Stimulated activated CD4-positive, alpha-beta T cell treated with anti-CD3 and anti-CD28 coated beads, Interleukin-15, amount 100 ng/mL, for 24 hours (primary cell): ENCODE measurements around the gene MYCT1.
"Not testable (repeated sequence)": the region's sequence is repeated elsewhere in the genome, so short reads cannot be mapped to it uniquely, and the experiment has no call there.

Experiments
- DNase-seq: peaks from one replicate; pipeline ENCODE4 v3.0.0-alpha.2; 2020

Gene MYCT1

DNA sequence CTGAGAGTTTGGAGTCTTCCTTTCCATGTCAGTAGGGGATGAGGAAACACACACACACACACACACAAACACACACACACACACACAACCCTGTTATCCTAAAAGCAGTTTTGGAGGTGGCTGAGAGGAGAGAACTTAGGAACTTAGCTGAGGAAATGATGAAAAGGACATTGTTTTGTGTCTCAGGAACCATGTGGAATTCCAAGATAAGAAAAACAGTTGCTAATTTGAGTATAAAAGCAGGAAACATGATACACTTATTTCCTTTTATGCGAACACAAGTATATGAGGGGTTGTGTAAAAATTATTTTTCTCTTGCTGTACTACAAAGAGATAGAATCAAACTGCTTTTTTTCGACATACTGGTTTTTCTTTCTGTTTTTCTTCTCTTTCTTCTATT is at the start of gene MYCT1:
Gene MYCT1, plus strand, starts transcription at position 264 of the 400 bp plus-strand sequence. Its CDS starts 6 bp downstream, at position 270.
- DNase-seq, result no peak

DNA sequence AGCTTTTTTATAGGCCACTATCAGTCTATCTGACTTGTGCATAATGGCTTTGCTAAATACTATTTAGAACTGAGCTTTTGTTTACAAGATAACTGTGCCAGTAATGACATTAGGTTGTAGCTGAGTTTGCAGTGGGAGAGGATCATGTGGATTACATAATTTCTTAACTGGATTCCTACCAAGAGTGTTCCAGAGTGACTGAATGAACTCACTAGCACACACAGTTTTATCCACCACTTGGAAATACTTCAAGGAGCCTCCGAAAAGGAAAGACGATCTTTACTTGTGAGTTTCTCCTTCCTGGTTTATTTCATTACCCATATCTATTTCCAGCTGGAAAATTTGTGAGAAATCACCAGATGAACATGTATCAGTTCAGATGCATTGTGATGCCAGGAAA is 49.6 kb upstream of the MYCT1 start:
- no peak for DNase-seq

DNA sequence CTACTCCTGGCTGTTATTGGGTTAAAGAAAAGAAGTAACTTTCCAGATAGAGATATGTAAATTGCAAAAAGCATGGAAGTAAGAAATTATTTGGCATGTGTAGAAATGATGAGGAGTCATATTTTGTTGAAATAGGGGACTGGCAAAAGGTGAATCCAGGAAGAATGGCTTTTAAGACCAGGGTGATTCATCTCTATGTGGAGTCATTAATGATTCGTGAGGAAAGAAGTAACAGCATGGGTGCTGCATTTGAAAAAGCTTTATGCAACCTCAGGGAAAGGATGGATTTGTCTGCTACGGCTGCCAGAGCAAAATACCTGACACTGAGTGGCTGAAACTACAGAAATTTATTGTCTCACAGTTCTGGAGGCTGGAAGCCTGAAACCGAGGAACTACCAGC is 45.7 kb upstream of the MYCT1 start:
- no peak for DNase-seq

DNA sequence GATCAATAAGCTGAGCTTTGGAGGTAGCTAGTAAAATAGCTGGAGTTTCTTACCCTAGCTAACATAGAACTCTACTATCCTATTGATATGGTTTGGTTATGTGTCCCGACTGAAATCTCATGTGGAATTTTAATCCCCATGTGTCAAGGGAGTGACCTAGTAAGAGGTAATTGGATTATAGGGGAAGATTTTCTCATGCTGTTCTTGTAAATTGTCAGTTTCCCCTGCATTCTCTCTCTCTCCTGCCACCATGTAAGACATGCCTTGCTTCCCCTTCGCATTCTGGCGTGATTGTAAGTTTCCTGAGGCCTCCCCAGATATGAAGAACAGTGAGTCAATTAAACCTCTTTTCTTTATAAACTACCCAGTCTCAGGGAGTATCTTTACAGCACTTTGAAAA is 35.9 kb upstream of the MYCT1 start:
- no peak for DNase-seq

DNA sequence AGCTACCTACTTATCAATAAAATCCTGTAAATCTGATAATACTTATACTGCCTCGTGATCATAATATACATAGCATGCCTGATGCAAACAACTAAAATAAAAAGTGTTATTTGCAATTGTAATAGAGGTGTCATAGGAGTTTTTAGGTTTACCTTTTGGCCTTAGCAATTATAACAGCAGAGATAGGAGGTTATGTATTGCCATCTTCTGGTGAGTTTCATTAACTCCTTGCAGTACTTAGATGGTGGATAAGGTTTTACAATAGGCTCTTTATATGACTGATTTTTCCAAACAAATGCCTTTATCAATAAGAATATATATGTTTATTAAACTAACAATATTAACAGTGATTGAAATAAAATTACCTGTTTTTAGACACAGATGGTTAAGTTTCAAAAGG is 27.8 kb upstream of the MYCT1 start:
- DNase-seq, result no peak

DNA sequence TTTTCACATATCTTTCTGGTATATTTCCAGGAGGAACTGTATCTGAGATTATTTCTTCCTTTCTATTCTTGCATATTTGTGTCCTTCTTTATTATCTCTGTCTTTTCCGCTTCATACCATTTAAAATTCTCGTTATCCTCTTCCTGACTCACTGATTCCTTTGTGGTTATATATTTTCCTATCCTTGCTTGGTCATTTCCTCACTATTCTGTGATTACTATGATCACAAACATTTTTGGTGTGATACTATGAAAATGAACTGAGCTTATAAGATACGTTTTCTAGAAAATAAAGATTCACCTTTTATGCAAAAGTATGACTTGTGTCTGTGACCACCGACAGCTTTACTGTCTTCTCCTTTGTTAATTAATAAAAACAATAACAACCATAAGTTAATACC is 26.5 kb upstream of the MYCT1 start:
- DNase-seq, result no peak

GRCh38 chr6:152673236-152673635 is 24.5 kb upstream of the MYCT1 start:
- no peak for DNase-seq

GRCh38 chr6:152680151-152680550 is 17.5 kb upstream of the MYCT1 start:
- DNase-seq, result no peak

- no peak for DNase-seq
Measured at GRCh38 chr6:152680879-152681517, 16.7 kb upstream of the MYCT1 start.

GRCh38 chr6:152682141-152682540 is 15.6 kb upstream of the MYCT1 start:
- no peak for DNase-seq

DNA sequence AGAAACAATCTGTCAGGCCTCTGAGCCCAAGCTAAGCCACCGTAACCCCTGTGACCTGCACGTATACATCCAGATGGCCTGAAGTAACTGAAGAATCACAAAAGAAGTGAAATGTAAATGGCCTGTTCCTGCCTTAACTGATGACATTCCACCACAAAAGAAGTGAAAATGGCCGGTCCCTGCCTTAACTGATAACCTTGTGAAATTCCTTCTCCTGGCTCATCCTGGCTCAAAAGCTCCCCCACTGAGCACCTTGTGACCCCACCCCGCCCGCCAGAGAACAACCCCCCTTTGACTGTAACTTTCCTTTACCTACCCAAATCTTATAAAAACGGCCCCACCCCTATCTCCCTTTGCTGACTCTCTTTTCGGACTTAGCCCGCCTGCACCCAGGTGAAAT is 14.8 kb upstream of the MYCT1 start:
- not testable (repeated sequence) for DNase-seq

DNA sequence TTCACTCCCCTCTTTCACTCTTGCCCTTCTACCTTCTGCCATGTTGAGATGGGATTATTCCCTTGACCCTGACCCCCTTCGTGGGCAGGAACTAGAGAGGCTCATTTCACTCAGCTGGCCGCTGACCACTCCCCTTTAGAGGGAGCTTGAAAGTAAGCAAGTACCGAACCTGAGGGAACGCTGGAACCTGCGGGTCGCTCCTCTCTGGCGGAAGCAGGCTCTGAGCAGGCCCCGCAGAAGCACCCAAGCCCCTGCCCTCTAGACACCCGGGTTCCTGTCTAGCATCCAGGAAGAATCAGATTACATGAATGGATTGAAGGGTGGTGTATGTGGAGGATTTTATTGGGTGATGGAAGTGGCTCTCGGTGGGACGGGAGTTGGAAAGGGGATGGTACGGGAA is 11.9 kb upstream of the MYCT1 start:
- DNase-seq, result no peak

DNA sequence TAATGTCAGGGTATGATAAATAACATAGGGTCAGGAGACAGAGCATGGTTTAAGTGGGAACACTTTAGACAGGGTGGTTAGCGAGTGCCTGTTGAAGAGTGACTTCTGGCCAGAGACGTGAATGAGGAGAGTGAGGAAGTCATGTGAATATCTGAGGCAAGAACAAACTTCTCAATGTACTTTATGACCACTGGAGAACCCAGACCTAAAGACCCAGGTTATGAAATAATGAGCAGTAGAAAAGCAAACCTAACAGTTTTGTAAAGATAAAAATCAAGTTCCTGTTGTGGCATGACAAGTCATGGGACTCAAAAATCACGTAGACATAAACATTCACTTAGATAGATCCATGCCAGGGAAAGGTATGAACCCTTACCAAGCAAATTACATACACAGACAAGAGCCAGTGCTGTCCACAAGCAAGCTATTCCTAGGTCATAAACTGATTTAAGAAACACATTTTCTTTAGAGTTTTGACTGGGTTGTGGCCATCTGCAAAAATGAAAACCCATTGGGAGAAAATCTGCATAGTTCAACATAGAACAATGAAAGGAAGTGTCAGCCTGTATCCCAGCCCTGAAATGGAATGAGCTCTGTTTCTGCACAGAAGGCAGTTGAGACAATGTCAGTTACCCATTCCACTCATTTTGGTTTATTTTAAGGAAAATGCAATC is 2.2 kb upstream of the MYCT1 start:
- DNase-seq, result no peak

GRCh38 chr6:152696522-152696921 is 1.2 kb upstream of the MYCT1 start:
- DNase-seq, result no peak

GRCh38 chr6:152698692-152699091 is 995 bp downstream of the MYCT1 start:
- DNase-seq, result no peak

- no peak for DNase-seq
Measured at GRCh38 chr6:152700427-152700826, 2.7 kb downstream of the MYCT1 start.

DNA sequence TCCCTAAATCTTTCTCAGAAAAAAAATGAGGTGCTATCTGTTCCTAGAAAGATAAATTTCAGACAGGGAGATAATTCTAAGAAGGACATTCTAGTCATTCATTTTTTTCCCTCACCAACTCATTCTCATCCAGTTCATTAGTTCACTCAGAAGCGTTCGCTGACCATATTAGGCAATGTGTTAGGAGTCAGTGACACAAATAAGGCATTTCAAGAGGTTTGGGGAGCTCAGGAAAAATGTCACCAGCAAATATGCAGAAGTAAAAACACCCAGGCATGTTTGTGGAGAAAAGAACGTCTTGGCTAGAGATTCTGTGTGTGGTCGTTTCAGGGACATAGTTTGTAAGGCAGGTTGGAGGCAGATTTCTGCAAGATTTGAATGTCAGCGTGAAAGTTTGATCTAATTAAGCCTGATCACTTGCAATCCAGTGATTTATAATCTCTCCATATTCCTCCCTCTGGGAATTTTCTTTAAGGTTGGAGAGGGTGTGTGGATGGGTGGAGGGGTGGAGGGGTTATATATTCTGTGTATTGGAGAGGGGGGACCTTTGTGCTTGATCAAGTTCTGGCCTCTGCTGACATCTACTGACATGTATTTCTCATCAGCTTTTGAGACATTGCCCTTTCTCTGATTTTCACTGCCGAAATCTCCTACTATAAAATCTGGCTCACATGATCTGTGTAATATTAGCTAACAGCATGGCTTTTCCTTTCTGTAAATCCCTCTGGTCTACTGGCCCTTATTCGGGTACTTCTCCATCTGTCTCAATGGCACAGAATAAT is 3.6 kb downstream of the MYCT1 start:
- no peak for DNase-seq

- DNase-seq, result no peak
Measured at GRCh38 chr6:152701863-152702401, 4.2 kb downstream of the MYCT1 start.

- not testable (repeated sequence) for DNase-seq
Measured at GRCh38 chr6:152703750-152704149, 6.1 kb downstream of the MYCT1 start.

- DNase-seq, result no peak
Measured at GRCh38 chr6:152705327-152705726, 7.6 kb downstream of the MYCT1 start.

DNA sequence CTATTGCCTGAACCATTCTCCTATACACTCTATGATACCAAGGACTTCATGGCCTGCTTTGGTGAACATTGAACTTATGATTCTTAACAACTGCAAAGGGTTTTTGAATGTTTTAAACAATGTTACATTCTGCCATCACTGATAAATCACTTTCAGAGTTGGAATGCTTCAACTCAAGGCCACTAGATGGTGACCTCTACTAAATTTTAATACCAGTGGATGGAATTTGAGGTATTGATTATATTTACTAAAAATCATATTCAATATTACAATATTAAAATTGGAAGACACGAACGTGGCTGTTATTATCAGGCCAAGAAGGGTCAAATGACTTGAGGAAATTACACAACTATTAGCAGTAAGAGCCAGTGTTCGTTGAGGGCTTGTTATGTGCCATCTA is 18.6 kb downstream of the MYCT1 start:
- DNase-seq, result no peak

DNA sequence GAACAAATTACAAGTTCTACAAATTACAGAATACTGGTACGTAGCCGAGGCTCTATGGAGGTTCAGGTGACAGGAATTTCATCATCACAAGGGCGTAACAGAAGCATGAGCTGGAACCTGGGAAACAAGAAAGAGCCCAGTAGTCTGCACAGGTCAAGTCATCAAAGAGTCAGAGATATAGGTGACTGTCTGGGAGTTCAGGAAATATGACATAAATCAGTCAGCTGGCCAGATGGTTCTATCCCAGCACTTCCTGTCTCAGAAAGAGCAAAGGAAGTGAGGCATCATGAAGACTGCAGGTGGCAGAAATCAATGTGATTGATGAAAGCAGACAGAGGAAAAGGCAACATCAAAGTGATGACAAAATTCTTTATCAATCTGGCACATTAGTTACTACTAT is 23.3 kb downstream of the MYCT1 start:
- no peak for DNase-seq

DNA sequence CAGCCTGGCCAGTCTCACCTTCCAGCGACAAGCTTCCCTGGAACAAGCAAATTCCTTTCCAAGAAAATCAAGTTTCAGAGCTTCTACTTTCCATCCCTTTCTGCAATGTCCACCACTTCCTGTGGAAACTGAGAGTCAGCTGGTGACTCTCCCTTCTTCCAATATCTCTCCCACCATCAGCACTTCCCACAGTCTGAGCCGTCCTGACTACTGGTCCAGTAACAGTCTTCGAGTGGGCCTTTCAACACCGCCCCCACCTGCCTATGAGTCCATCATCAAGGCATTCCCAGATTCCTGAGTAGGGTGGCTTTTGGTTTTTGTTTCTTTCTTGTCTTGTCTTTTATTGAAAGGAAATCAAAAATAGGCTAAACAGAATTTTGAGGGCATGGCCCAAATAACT is 24.3 kb downstream of the MYCT1 start:
- DNase-seq, result no peak

GRCh38 chr6:152723398-152723797 is 25.7 kb downstream of the MYCT1 start:
- no peak for DNase-seq
